Measurements from ENCODE around the gene ARHGAP36. TPM values are rescaled to one million over a fixed set of nuclear protein-coding genes. Genes with fewer than 3 reads are reported as not detected.

ARHGAP36 gene
- polyA plus RNA-seq, 1 experiment: not detected

- TF ChIP-seq, protein P1, sequence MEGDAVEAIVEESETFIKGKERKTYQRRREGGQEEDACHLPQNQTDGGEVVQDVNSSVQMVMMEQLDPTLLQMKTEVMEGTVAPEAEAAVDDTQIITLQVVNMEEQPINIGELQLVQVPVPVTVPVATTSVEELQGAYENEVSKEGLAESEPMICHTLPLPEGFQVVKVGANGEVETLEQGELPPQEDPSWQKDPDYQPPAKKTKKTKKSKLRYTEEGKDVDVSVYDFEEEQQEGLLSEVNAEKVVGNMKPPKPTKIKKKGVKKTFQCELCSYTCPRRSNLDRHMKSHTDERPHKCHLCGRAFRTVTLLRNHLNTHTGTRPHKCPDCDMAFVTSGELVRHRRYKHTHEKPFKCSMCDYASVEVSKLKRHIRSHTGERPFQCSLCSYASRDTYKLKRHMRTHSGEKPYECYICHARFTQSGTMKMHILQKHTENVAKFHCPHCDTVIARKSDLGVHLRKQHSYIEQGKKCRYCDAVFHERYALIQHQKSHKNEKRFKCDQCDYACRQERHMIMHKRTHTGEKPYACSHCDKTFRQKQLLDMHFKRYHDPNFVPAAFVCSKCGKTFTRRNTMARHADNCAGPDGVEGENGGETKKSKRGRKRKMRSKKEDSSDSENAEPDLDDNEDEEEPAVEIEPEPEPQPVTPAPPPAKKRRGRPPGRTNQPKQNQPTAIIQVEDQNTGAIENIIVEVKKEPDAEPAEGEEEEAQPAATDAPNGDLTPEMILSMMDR (IDR thresholded peaks at IDR 0.05; ENCODE audit: low read depth, low read length): no peak
- Histone ChIP-seq H3K9me3 (ENCODE audit: control insufficient read depth, insufficient read depth, low read length) (no peaks in the 10 kb centered on the region), H3K27me3 (ENCODE audit: control insufficient read depth, insufficient read depth, low read length) (no peaks in the 10 kb centered on the region), H3K27ac (ENCODE audit: low read depth, low read length) (no peak overlapping the region), H3K4me3 (ENCODE audit: low read depth, low read length) (no peak overlapping the region)
- CTCF ChIA-PET: no interaction called here
- no peak for DNase-seq (ENCODE audit: low read depth, low spot score)
- POLR2A ChIA-PET: no interaction called here
These were observed 17.4 kb upstream of the ARHGAP36 start for GRCh38 chrX:131040781-131041180.

GRCh38 chrX:131041667-131042066 lies 16.5 kb upstream of the ARHGAP36 start:
- ChIA-PET CTCF (no interaction called here), POLR2A (no interaction called here)
- DNase-seq (ENCODE audit: low read depth, low spot score): no peak
- TF ChIP-seq, protein P1 (IDR thresholded peaks at IDR 0.05; ENCODE audit: low read depth, low read length): no peak
- Histone ChIP-seq H3K27me3 (ENCODE audit: control insufficient read depth, insufficient read depth, low read length) (no peaks in the 10 kb centered on the region), H3K4me3 (ENCODE audit: low read depth, low read length) (no peak overlapping the region), H3K9me3 (ENCODE audit: control insufficient read depth, insufficient read depth, low read length) (no peaks in the 10 kb centered on the region), H3K27ac (ENCODE audit: low read depth, low read length) (no peak overlapping the region)

DNA sequence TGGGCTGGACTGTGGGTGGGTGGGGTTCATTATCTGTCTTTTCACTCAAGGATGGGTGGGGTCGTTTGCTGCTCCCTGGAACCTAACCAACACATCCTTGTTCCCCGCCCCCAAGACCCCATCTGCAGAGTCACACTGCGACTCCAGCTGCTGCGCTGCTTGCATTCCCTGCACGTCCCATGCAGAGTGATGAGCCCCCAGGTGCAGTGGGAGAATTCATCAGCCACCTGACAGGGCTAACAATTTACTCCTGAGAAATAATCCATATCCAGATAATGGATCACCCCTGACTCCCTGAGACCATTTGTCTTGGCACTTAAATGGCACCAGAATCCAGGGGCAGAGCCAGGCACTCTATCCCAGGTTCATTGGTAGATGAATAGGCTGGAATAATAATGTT lies 12.4 kb upstream of the ARHGAP36 start:
- TF ChIP-seq, protein P1 (IDR thresholded peaks at IDR 0.05; ENCODE audit: low read depth, low read length): no peak
- CTCF ChIA-PET: no interaction called here
- POLR2A ChIA-PET: no interaction called here
- no peaks in the 10 kb centered on the region for H3K27me3 ChIP-seq (ENCODE audit: control insufficient read depth, insufficient read depth, low read length)
- H3K27ac ChIP-seq (ENCODE audit: low read depth, low read length): no peak overlapping the region
- no peak overlapping the region for H3K4me3 ChIP-seq (ENCODE audit: low read depth, low read length)
- no peak for DNase-seq (ENCODE audit: low read depth, low spot score)
- no peaks in the 10 kb centered on the region for H3K9me3 ChIP-seq (ENCODE audit: control insufficient read depth, insufficient read depth, low read length)

- ChIA-PET POLR2A (no interaction called here), CTCF (no interaction called here)
- H3K27ac ChIP-seq (ENCODE audit: low read depth, low read length): no peak overlapping the region
- DNase-seq (ENCODE audit: low read depth, low spot score): no peak
- no peaks in the 10 kb centered on the region for H3K27me3 ChIP-seq (ENCODE audit: control insufficient read depth, insufficient read depth, low read length)
- TF ChIP-seq, protein P1 (IDR thresholded peaks at IDR 0.05; ENCODE audit: low read depth, low read length): no peak
- H3K4me3 ChIP-seq (ENCODE audit: low read depth, low read length): no peak overlapping the region
- no peaks in the 10 kb centered on the region for H3K9me3 ChIP-seq (ENCODE audit: control insufficient read depth, insufficient read depth, low read length)
These were observed 11.6 kb upstream of the ARHGAP36 start for GRCh38 chrX:131046596-131046995.

DNA sequence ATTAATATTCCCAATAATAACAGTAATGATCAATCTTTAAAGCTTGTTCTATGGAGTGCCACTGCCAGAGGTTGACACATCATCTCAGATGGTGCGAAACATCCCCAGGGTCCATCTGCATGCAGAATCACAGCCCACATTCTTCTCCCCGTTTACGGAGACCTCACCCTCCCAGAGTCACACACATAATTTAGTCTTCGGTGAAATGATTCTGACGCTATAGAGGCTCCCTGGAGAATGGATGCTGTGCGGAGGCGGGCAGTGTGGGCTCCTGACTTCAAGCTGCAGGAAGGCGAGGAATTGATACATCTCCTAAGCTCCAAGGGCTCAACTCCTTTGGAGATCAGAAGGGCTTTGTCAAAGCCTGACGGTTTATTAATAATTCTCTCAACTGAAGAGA lies 11.0 kb upstream of the ARHGAP36 start:
- ChIA-PET POLR2A (no interaction called here), CTCF (no interaction called here)
- TF ChIP-seq, protein P1 (IDR thresholded peaks at IDR 0.05; ENCODE audit: low read depth, low read length): no peak
- Histone ChIP-seq H3K4me3 (ENCODE audit: low read depth, low read length) (no peak overlapping the region), H3K9me3 (ENCODE audit: control insufficient read depth, insufficient read depth, low read length) (no peaks in the 10 kb centered on the region), H3K27ac (ENCODE audit: low read depth, low read length) (no peak overlapping the region), H3K27me3 (ENCODE audit: control insufficient read depth, insufficient read depth, low read length) (no peaks in the 10 kb centered on the region)
- no peak for DNase-seq (ENCODE audit: low read depth, low spot score)

All from AG04450 (cell line).